Right renal pelvis (tissue), 4 donors: ENCODE measurements around the gene MTCL1. TPM values are rescaled to one million over a fixed set of nuclear protein-coding genes. Genes with fewer than 3 reads are reported as not detected.

Experiments used
- DNase-seq, 4 donors: peaks; one replicate each; pipeline ENCODE4 v3.0.0-alpha.2; 2013; ENCODE audit warnings: low read depth in 4 of 4, low spot score in 3 of 4, missing footprints in 1 of 4
- polyA plus RNA-seq, 4 donors: library from polyadenylated mRNA; unstranded; fragments of 120-200 nt; gene quantifications; one replicate each; pipeline ENCODE4 v1.2.1, GENCODE V29; 2013; ENCODE audit not compliant: insufficient read length in 4 of 4

Gene MTCL1
- polyA plus RNA-seq, 4 donors: 16.2 to 24.4 (median 19.0) TPM

DNA sequence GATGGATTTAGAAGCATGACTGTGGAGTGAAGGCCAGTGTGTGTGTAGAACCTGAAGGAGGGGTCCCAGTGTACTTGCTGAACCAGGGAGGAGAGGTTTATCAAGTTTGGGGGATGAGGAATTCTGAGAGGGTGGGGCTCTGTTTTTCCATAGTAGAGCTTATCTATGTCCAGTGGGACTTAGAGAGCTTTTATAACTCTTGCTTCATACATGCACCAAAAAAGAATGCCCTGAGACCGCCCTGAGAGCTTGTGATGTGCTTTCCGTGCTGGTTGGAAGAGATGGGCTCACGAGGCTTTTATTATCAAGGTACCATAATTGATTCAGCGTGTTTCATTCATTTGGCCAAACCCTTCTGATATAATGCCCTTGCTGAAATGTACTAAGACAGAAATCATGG is 100.2 kb downstream of the MTCL1 start:
- DNase-seq: no peak

DNA sequence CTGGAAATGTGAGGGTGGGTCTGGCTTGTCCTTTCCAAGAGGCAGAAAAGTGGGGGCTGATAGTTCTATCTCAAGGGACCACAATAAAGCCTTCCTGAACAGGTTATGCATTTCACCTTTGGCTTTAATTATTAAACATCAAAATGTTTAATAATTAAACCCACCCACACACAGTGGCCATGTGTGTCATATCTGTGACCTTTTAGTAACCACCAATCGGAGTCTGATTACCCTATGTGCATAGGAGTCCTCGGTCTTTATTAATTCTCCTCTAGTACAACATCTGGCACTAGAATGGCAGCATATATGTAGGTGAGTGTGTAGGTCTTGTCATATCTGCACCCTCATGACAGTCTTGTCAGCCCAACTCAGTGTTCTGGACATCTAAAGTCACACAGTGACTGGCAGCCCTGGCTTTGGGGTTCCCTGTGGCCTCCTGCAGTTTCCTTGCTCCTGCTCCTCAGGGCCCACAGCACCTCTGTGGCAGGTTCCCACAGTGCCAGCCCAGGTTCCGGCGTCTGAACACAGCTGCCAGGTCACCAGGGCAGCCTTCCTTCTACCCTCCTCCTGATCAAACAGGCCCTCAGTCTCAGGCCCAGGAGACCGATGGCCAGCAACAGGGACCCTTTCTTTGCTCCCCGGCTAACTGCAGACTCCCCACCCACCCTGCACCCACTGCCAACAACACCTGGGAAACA is 100.9 kb downstream of the MTCL1 start:
- DNase-seq: no peak

DNA sequence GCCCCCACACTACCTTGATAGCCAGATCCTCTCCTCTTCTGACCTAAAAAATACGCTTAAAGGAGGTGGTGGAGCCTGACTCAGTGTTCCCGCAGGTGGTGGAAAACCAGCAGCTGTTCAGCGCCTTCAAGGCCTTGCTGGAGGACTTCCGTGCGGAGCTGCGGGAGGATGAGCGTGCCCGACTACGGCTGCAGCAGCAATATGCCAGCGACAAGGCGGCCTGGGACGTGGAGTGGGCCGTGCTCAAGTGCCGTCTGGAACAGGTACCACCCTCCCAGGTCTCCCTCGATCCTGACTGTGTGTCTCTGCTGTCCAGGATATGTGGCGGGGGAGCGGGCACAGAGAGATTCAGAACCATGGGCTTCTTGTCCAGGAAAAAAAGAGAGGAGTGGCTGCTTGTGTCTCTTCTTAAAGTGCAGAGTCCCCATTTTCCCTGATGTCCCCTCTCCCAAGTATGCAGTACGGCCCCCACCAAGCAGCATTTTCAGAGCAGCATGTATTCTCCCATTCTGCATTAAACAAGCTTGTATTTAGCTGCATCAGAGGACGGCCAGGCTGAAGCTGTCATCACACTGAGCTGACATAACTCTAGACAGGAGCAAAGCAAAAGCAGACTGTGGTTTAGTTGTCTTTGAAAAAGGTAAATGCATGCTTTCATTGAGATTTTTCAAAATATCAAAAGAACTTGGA is 101.6 kb downstream of the MTCL1 start:
- DNase-seq: no peak

DNA sequence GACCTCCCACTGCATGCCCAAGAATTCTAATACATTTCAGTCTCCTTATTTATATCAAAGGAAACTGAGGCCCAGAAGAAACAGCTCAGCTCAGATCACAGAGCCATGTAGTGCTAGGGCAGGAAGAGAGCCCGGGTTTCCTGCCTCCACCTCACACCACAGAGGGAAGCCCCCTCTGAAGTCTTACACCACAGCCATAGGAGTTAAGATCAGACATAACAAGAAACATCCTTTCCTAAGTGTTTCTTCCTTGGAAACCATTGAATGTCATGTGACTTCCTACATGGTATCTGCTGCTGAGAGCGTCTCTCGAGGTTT is 102.1 kb downstream of the MTCL1 start:
- DNase-seq: no peak

DNA sequence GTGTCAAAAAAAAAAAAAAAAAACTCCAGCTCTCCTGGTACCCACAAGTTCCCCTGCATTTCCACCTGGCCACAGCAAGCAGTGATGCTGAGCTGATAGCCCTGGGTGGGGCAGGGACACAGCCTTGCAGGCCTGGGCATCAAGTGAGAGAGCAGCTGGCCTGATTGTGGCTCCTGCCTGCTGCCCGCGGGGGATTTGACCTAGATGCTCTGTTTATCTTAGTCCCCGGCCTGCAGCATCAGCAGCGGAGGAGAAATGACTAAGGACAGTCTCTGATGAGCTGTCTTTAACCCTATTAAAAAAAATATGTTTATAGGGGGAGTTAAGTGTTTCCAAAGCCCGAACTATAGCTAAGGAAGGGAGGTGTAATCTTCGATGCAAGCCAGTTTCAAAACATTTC is 102.6 kb downstream of the MTCL1 start:
- no peak for DNase-seq

DNA sequence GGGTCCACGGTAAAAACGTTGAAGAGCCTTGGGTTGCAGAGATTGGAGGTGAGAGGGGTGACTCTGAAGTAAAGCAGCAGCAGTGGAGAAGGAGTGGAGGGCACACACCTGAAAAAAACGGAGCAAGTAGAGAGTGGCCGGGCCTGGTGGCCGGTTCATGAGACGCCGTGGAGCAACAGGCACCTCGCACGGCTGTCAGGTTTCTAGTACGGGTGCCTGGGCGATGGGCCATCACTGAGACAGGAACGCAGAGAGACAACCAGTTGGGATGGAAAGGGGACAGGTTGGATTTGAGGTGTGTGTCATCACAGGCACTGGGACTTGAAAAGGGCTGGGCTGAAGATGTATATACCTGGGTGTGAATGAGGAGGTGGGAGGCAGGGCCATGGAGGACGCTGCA is 104.2 kb downstream of the MTCL1 start:
- no peak for DNase-seq

DNA sequence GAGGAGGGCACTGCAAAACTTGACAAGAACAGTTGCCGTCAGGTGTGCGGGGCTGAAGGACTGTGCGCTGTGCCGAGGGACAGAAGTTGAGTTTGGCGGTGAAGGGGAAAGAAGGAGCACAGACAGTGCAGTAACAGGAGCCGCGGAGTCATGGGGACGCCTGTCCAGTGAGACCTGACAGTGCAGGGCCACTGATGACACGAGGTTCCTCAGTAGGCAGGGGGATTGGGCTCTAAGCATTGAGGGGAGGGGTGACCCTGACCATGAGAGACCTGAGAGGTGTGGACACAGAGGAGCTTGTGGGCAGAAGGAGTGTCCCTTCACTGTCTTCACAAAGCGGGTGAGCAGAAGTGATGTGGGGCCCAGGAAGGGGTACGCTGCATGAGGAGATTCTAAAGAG is 104.8 kb downstream of the MTCL1 start:
- DNase-seq: no peak

DNA sequence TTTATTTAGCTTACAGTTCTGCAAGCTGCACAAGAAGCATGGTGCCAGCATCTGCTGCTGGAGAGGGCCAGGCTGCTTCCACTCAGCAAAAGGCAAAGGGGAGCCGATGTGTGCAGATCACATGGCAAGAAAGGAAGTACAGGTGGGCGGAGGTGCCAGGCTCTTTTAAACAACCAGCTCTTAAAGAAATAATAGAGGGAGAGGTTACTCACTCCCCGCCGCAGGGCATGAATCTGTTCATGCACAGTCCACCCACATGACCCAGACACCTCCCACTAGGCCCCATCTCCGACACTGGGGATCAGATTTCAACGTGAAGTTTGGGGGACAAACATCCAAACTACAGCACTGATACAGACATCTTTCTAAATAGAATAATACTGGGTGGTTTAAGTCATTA is 105.8 kb downstream of the MTCL1 start:
- no peak for DNase-seq

DNA sequence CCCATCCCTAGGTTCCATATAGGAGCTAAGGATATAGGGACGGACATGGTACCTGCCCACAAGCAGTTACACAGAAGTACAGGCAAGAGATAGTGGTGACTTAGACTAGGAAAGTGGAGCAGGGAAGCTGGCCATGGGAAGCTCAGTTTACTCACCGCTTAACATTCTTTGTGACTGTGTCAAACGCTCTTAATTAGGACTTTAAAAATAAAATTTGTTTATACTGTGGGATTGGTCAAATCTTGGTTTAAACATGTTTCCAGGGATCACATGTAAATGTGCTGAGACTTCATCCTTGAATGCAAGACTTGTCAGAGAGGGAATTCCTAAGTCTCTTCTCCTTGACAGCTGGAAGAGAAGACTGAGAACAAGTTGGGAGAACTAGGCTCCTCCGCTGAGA is 107.3 kb downstream of the MTCL1 start:
- no peak for DNase-seq

DNA sequence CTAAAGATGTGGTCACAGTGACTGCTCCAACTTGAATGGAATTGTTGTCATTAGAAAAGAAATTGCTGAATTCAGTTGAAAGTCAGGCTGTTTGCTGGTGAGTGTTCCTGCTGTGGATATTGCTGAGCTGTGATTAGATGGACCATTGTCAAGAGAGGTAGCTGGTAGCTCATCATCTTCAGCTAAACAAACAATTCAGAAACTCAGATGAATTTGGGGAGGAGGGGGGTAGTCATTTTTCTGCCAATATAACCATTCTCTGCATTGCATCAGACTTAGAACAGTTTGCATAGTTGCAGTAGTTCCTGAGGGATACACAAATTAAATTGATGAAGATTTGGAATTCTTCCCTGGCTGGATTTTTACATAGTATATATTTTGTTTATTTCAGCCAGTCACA is 108.3 kb downstream of the MTCL1 start:
- DNase-seq: no peak

DNA sequence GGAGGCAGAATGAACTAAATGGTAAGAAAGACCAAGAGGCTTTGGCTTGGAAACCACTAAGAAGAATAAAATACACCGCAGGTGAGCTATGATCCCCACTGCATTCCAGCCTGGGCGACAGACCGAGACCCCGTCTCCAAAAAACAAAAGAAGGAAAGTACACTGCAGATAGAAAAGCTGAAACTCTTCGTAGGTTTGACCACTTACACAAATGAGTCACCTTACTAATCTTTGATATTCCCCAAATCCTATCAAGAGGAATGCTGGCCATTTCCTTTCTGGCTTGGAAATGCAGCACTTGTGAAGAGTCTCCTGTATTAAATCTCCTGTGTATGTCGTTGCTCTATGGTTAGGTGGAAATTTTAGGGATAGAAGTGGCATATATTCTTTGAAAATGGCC is 108.8 kb downstream of the MTCL1 start:
- no peak for DNase-seq

DNA sequence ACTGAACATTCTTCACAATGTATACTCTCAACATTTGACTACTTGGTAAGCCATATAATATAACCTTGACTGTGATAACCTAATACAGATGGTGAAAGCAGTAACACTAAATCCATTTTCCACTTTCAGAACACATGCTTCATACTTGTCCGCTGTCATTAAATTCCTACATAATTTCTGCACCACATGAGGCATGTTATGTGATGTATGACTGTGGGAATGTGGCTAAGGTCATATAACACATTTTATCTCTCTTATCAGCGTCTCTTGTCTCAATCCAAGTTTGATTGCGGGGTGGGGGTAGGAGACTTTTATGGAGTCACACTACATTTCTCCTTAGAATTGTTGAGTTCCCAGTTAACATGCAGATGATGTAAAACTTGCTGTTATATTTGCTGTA is 110.9 kb downstream of the MTCL1 start:
- DNase-seq: no peak

DNA sequence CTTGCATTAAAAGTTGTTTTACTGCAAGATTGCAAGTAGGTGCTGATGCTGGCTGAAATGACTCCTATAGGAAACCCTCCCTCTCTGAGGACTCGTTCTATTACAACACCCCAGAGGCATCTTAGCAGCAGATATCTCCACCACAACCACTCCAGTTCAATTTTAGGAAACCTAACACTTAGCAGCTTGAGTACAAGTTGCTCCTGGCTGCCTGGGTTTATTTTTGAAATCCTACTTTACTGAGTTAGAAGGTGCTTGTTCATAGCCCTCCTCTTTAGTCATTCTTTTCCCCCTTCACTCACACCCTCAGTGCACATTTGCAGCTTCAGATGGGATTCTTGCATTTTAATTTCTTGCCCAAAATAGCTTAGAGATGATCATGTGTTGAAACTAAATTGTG is 111.5 kb downstream of the MTCL1 start:
- no peak for DNase-seq

DNA sequence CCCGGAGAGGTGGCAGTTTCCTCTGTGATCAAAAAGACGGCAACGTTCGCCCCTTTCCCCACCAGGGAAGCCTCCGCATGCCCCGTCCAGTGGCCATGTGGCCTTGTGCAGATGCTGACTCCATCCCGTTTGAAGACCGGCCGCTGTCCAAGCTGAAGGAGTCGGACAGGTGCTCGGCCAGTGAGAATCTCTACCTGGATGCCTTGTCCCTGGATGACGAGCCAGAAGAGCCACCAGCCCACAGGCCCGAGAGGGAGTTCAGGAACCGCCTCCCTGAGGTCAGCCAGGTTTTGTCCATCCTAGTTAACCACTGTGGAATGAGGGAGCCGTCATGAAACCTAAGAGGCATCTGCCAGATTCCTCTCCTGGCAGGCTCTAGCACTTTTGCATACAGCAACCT is 113.6 kb downstream of the MTCL1 start:
- DNase-seq: no peak

DNA sequence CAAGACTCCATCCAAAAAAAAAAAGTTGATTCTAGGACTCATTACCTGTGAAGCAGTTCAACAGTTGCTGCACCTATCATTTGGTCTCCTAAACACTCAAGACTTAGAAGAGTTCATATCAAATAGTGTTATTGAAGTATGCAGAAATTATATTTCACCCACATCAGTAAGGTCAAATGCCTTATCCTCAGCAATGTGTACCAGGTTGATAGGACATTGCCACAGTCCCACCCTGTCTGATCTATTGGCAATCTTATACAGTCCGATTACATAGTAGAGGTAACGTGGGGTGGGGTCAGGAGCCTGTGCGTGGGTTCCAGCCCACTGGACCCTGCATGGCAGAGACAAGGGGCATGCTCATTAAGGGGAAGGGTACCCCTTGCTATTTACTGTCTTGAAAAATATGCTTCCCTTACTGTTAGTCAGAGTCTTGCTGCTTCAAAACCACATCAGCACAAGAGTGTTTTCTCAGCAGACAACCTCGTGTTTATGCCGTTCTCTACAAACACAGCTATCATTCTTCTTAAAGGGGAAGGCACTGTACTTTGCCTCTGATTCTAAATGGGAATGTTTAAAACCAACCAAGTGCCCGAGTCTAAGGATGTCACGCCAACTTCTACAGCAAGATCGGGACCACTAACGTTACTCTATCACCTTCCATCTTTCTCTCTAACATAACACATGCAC is 115.2 kb downstream of the MTCL1 start:
- DNase-seq: no peak

DNA sequence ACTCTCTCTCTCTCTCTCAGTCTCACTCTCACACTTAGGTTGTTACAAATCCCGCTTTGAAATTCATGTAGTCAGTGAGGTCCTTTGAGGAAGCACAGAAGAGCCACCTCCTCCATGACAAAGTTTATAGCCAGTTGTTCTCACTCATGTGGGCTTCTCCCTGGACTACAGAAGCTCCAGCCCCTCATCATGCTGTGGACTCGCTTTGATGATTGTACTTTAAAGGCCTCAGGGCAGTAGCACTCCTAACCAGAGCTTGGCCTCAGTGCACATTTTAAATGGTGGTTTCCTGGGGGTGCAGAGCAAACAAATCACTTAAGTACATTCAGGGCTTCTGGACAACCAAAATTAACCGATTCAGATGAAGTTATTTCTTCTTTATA is 115.7 kb downstream of the MTCL1 start:
- DNase-seq: no peak

DNA sequence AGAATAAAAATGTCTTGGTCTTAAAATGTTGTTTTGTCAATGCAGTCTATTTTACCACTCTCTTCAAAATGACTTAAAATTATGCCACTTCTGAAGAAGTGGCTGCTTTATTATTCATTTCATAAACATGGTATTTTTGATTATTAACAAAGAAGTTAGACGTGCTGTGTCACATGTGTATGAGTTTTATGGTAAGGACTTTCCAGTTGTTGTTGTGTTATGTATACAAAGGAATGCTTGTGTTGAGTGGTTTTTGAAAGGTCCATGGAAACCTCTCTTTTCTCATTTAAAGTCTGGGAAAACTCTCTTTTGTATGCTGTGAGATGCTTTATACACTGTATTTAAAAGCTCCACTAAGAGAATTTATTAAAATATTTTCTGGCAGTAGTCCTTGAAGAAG is 116.2 kb downstream of the MTCL1 start:
- no peak for DNase-seq

DNA sequence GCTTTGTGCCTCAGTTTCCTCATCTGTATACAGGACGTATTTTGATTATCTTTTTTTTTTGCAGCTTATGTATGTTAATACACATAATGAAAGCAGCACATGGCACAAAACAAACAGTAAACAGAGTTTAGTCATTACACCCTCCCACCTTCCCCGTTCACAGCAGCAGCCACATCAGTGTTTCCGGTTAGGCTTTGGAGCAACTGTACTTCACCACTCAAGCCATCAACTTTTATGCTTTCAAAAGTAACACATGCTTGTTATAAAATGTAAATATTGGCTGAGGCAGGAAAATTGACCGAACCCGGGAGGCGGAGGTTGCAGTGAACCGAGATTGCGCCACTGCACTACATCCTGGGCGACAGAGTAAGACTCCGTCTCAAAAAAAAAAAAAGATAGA is 117.3 kb downstream of the MTCL1 start:
- no peak for DNase-seq

DNA sequence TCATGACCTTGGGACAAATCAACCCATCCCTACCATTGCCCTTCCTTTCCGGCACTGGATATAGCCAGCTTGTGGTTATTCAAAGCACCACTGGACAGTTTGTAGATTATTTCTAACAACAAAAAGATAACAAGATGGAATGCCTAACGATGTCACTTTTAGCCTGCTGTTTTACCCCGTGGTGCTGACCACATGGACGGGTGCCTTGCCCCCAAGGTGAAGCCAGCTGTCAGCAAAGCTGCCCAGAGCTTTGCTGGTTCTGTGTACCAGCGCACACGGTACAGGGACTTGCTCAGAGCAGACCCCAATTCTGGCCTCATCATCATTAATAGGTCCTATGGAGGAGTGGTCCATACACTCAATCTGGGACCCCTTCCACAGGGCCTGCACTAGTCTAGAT is 118.2 kb downstream of the MTCL1 start:
- no peak for DNase-seq

DNA sequence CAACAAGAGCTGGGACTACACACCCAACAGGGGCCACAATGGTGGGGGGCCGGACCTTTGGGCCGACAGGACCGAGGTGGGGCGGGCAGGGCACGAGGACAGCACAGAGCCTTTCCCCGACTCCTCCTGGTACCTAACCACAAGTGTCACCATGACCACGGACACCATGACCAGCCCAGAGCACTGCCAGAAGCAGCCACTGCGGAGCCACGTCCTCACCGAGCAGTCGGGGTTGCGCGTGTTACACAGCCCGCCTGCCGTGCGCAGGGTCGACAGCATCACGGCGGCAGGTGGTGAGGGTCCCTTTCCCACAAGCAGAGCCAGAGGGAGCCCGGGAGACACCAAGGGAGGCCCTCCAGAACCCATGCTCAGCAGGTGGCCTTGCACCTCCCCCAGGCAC is 119.5 kb downstream of the MTCL1 start:
- DNase-seq: no peak

DNA sequence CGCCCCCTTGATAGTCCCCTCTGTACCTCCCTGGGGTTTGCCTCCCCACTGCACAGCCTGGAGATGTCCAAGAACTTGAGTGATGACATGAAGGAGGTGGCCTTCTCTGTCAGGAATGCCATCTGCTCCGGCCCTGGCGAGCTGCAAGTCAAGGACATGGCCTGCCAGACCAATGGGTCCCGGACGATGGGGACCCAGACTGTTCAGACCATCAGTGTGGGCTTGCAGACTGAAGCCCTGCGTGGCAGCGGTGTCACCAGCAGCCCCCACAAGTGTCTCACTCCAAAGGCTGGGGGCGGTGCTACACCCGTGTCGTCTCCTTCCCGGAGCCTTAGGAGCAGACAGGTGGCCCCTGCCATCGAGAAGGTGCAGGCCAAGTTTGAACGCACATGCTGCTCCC is 119.9 kb downstream of the MTCL1 start:
- no peak for DNase-seq

DNA sequence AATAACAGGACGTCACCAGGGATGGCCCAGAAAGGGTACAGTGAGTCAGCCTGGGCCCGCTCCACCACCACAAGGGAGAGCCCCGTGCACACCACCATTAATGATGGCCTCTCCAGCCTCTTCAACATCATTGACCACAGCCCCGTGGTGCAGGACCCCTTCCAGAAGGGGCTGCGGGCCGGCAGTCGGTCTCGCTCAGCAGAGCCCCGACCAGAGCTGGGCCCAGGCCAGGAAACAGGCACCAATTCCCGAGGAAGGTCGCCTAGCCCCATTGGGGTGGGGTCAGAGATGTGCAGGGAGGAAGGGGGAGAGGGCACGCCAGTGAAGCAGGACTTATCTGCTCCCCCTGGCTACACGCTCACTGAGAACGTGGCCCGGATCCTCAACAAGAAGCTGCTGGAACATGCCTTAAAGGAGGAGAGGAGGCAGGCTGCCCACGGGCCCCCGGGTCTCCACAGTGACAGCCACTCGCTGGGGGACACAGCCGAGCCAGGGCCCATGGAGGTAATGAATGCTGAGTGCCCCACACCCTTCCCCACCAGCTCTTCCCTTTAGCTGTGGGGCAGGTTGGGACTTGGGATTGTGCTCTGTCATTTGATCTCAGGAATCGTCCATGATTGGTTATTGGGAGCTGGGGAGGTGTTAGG is 120.5 kb downstream of the MTCL1 start:
- no peak for DNase-seq
